ENCODE results near the gene C5orf22. TPM values are rescaled to one million over a fixed set of nuclear protein-coding genes. Genes with fewer than 3 reads are reported as not detected.
"Not testable (repeated sequence)": the region's sequence is repeated elsewhere in the genome, so short reads cannot be mapped to it uniquely, and the experiment has no call there.

Gene C5orf22
- total RNA-seq, 4 donors from 2014 or later: 6.5 to 22.8 (median 9.5) TPM

DNA sequence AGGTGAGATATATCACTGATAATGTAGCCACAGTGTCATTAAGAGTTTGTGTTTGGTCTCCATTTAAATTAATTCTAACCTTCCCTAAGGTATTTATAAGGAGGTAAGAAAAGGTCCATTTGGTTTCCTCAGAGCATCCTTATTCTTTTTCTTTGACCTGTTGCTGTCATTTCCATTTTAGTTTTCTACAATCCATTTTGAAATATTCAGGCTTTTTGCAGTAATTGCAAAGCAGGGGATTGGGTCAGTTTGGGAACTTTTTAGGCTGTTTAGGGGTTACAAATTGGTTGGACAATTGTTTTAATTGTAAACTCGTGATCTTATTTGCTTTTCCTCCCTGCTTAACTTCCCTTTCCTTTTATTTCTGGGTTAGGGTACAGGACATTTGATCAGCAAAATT is 64.3 kb downstream of the C5orf22 start:
- TF ChIP-seq POLR2A (IDR thresholded peaks at IDR 0.05) (no peak), EP300 (IDR thresholded peaks at IDR 0.05) (no peak)
- Histone ChIP-seq H3K9me3 (no peaks in the 10 kb centered on the region), H3K27ac (no peak overlapping the region), H3K4me3 (no peak overlapping the region), H3K36me3 (no peaks in the 10 kb centered on the region), H3K4me1 (no peaks in the 10 kb centered on the region), H3K27me3 (no peaks in the 10 kb centered on the region)
- 76 to 86% methylated on average over 1 of the region's 1 CpG for WGBS, 2 donors
- DNase-seq (ENCODE audit: low spot score in 2 of 2): no peak

DNA sequence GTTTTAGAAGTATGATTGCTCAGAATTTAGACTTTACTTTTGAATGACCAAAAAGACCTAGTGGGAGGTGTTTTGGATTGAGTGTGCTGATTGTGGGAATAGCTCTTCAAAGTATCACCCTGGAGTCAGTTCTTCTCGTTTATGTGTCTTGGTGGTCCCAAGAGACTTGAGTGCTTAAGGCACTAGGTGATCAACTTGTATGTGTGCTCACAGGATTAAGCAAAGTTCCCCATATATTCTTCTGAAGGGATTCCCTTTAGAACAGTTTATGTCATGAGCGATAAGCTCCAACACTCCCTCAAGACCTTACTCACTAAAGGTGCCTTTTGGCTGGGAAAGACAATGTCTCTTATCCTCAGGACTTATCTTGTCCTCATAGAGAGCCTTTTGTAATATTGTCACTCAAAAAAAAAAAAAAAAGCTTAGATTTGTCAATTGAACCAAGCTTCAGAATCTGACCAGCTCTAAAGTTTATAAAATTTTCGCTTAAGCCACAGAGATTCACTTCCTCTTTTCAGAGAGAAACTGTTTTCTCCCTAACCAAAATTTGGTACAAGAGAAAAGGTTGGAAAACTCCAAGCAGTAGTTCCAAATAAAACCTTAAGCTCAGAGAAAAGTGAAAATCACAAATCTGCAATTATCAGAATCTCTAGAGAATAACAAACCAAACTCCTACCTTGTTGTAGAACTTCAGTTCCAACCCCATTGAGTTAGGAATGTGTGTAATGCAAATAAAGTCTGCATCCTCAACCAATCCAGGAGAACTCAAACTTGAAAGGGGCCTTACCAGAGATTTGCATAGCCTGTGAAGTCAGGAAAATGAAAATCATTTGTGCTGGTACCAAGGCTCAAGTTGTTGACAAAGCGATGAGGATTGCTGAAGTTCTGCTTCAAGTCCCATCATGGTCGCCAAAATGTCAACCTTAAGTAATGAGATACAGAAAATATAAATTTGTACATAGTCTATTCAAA is 66.8 kb downstream of the C5orf22 start:
- H3K36me3 ChIP-seq: no peaks in the 10 kb centered on the region
- WGBS, 2 donors: 82 to 87% methylated on average over 5 of the region's 5 CpGs
- no peak overlapping the region for H3K27ac ChIP-seq
- H3K27me3 ChIP-seq: no peaks in the 10 kb centered on the region
- no peak for TF ChIP-seq EP300 (IDR thresholded peaks at IDR 0.05)
- TF ChIP-seq, protein P1, sequence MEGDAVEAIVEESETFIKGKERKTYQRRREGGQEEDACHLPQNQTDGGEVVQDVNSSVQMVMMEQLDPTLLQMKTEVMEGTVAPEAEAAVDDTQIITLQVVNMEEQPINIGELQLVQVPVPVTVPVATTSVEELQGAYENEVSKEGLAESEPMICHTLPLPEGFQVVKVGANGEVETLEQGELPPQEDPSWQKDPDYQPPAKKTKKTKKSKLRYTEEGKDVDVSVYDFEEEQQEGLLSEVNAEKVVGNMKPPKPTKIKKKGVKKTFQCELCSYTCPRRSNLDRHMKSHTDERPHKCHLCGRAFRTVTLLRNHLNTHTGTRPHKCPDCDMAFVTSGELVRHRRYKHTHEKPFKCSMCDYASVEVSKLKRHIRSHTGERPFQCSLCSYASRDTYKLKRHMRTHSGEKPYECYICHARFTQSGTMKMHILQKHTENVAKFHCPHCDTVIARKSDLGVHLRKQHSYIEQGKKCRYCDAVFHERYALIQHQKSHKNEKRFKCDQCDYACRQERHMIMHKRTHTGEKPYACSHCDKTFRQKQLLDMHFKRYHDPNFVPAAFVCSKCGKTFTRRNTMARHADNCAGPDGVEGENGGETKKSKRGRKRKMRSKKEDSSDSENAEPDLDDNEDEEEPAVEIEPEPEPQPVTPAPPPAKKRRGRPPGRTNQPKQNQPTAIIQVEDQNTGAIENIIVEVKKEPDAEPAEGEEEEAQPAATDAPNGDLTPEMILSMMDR (IDR thresholded peaks at IDR 0.05): no peak
- no peak for TF ChIP-seq POLR2A (IDR thresholded peaks at IDR 0.05)
- DNase-seq (ENCODE audit: low spot score in 2 of 2): no peak
- no peak overlapping the region for H3K4me3 ChIP-seq
- H3K4me1 ChIP-seq: no peaks in the 10 kb centered on the region
- H3K9me3 ChIP-seq: no peaks in the 10 kb centered on the region

DNA sequence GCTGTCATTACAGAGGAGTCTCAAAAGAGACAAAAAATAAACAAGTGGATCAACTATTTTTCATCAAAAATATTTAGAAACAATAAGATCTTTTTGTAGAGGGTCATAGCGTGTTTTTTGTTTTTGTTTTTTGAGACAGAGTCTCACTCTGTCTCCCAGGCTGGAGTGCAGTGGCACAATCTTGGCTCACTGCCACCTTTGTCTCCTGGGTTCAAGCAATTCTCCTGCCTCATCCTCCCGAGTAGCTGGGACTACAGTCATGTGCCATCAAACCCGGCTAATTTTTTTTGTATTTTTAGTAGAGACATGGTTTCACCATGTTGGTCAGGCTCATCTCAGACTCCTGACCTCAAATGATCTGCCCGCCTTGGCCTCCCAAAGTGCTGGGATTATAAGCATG is 70.2 kb downstream of the C5orf22 start:
- not testable (repeated sequence) for H3K27me3 ChIP-seq

DNA sequence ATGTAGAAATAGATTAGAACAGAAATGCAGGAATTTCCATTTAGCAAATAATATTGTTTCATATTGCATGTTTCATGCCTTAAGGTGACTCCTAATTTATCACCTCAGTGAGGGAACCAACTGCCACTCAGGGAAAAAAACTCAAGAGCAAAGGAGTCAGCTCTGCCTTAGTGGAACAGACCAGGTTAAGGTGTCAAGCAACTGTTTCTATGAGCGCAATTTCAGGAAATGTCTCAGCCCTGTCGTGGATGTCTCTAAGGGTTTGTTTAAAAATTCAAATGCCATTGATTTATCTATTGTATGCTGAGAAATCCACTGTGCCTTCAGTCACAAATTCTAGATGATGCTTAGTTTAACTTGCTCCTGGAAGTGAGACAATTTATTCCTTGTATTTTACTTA is 72.1 kb downstream of the C5orf22 start:
- Histone ChIP-seq H3K9me3 (peaks cover 0 to 5% (median 0%) of the 10 kb centered on the region in 4 donors), H3K36me3 (no peaks in the 10 kb centered on the region), H3K4me1 (no peaks in the 10 kb centered on the region), H3K27ac (no peak overlapping the region), H3K27me3 (no peaks in the 10 kb centered on the region), H3K4me3 (no peak overlapping the region)
- DNase-seq (ENCODE audit: low spot score in 2 of 2): no peak
- TF ChIP-seq EP300 (IDR thresholded peaks at IDR 0.05): no peak
- TF ChIP-seq POLR2A (IDR thresholded peaks at IDR 0.05): no peak
- TF ChIP-seq, protein P1 (IDR thresholded peaks at IDR 0.05): no peak
- 43 to 50% methylated on average over 2 of the region's 2 CpGs for WGBS, 2 donors

More for the DNA sequence above, 70.2 kb downstream of the C5orf22 start:
- not testable (repeated sequence) for DNase-seq (ENCODE audit: low spot score in 2 of 2); H3K4me1 ChIP-seq; H3K9me3 ChIP-seq; H3K36me3 ChIP-seq; H3K4me3 ChIP-seq; H3K27ac ChIP-seq
- WGBS, 2 donors: 63 to 69% methylated on average over 4 of the region's 4 CpGs

DNA sequence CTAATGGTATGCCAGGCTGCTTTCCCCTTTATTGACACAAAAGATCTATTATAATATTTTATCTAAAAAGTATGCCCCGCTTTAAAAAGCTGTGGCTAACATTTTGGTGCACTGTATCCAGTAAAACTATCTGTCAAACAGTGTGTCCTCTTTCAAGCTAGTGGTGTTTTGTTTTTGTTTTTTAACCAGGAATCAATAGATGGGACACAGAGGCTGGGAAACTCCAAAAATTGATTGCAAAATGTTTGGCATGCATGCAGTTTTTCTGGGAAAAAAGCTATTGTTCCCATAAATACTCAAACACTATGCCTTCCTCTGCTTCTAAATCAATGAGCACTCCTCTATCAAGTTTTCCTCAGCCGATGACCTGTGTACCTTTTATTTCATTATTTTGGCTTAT is 72.5 kb downstream of the C5orf22 start:
- no peaks in the 10 kb centered on the region for H3K4me1 ChIP-seq
- 48 to 55% methylated on average over 2 of the region's 2 CpGs for WGBS, 2 donors

More for the DNA sequence above, 72.5 kb downstream of the C5orf22 start:
- H3K9me3 ChIP-seq: peaks cover 0 to 5% (median 0%) of the 10 kb centered on the region in 4 donors
- no peak for DNase-seq (ENCODE audit: low spot score in 2 of 2)
- no peak overlapping the region for H3K27ac ChIP-seq
- no peaks in the 10 kb centered on the region for H3K27me3 ChIP-seq
- H3K36me3 ChIP-seq: no peaks in the 10 kb centered on the region
- H3K4me3 ChIP-seq: no peak overlapping the region
- TF ChIP-seq EP300 (IDR thresholded peaks at IDR 0.05) (no peak), POLR2A (IDR thresholded peaks at IDR 0.05) (no peak)
- TF ChIP-seq, protein P1 (IDR thresholded peaks at IDR 0.05): no peak

Small RNA genes within 50 kb of the gene (small RNA-seq; reads per million reads assigned to genes)
- gene RF00019 (not detected), gene RNU6-363P (not detected)

Other genes with a start within 250 kb of the C5orf22 start
- gene DROSHA, start 208 bp upstream of the C5orf22 start, total RNA-seq: 10 to 100 TPM; 53.0 to 65.9 (median 59.6) TPM
- gene PDZD2, start 106.8 kb downstream of the C5orf22 start, total RNA-seq: 100 to 1,000 TPM; 102 to 153 (median 117) TPM